SK-N-SH treated with all-trans-retinoic acid at 6 μM for 48 hours (cell line): ENCODE results near the gene SNX30.

Experiments
- ATAC-seq: fragments of 200-7000 bp; cut with Tn5 transposase; 3 replicates; pipeline ENCODE4 v1.9.1; 2020; ENCODE audit warnings: mild to moderate bottlenecking, moderate library complexity
- BACH2 ChIP-seq: fragments of 250-450 bp; sonication (Bioruptor Pico); IDR thresholded peaks from 2 replicates; pipeline ENCODE4 v1.9.0; 2021; ENCODE audit warnings: mild to moderate bottlenecking, borderline replicate concordance
- CSDC2 ChIP-seq: fragments of 250-450 bp; sonication (Bioruptor Pico); IDR thresholded peaks from 2 replicates; pipeline ENCODE4 v1.5.0; 2020; ENCODE audit warnings: mild to moderate bottlenecking, moderate library complexity
- ESRRG ChIP-seq: fragments of 250-450 bp; sonication (Bioruptor Pico); IDR thresholded peaks from 2 replicates; pipeline ENCODE4 v1.6.1; 2021; ENCODE audit warnings: mild to moderate bottlenecking
- ISL1 ChIP-seq: fragments of 250-450 bp; sonication (Bioruptor Pico); IDR thresholded peaks from 2 replicates; pipeline ENCODE4 v2.1.2; 2022; ENCODE audit warnings: mild to moderate bottlenecking, moderate library complexity
- OSR1 ChIP-seq: fragments of 250-450 bp; sonication (Bioruptor Pico); IDR thresholded peaks from 2 replicates; pipeline ENCODE4 v1.8.0; 2022; ENCODE audit warnings: moderate library complexity, mild to moderate bottlenecking, inconsistent platforms
- PPARA ChIP-seq: fragments of 250-450 bp; sonication (Bioruptor Pico); IDR thresholded peaks from 2 replicates; pipeline ENCODE4 v1.5.0; 2020; ENCODE audit warnings: mild to moderate bottlenecking, borderline replicate concordance
- SNAI2 ChIP-seq: fragments of 250-450 bp; sonication (Bioruptor Pico); IDR thresholded peaks from 2 replicates; pipeline ENCODE4 v1.5.0; 2020; ENCODE audit warnings: mild to moderate bottlenecking, moderate library complexity
- TCF4 ChIP-seq: fragments of 250-450 bp; sonication (Bioruptor Pico); IDR thresholded peaks from 2 replicates; pipeline ENCODE4 v1.8.0; 2021; ENCODE audit warnings: mild to moderate bottlenecking, moderate library complexity, borderline replicate concordance
- TOX ChIP-seq: fragments of 250-450 bp; sonication (Bioruptor Pico); IDR thresholded peaks from 2 replicates; pipeline ENCODE4 v1.8.0; 2021; ENCODE audit warnings: mild to moderate bottlenecking, moderate library complexity, borderline replicate concordance
- ZFP3 ChIP-seq: fragments of 250-450 bp; sonication (Bioruptor Pico); IDR thresholded peaks from 2 replicates; pipeline ENCODE4 v1.5.0; 2020; ENCODE audit warnings: mild to moderate bottlenecking, moderate library complexity
- ZFP30 ChIP-seq: fragments of 450-650 bp; formaldehyde crosslinking; IDR thresholded peaks from 2 replicates; pipeline ENCODE4 v1.5.0; 2022; ENCODE audit warnings: mild to moderate bottlenecking, moderate library complexity
- ZNF565 ChIP-seq: fragments of 450-650 bp; formaldehyde crosslinking; conservative IDR thresholded peaks from 2 replicates; pipeline ENCODE4 v1.5.0; 2020; ENCODE audit warnings: low read depth, mild to moderate bottlenecking, moderate library complexity
- ZNF70 ChIP-seq: fragments of 450-650 bp; formaldehyde crosslinking; IDR thresholded peaks from 2 replicates; pipeline ENCODE4 v1.5.0; 2020; ENCODE audit warnings: mild to moderate bottlenecking, moderate library complexity
- TF ChIP-seq, protein P1 (sequence below): fragments of 250-450 bp; sonication (Bioruptor Pico); IDR thresholded peaks from 2 replicates; pipeline ENCODE4 v1.5.0; 2020; ENCODE audit warnings: mild to moderate bottlenecking, moderate library complexity
- TF ChIP-seq, protein P2 (sequence below): fragments of 250-450 bp; sonication (Bioruptor Pico); IDR thresholded peaks from 2 replicates; pipeline ENCODE4 v1.5.1; 2020; ENCODE audit warnings: low read depth, mild to moderate bottlenecking, moderate library complexity
- TF ChIP-seq, protein P3 (sequence below): fragments of 250-450 bp; sonication (Bioruptor Pico); IDR thresholded peaks from 2 replicates; pipeline ENCODE4 v1.5.1; 2021; ENCODE audit warnings: mild to moderate bottlenecking, moderate library complexity

The SNX30 gene, protein sequence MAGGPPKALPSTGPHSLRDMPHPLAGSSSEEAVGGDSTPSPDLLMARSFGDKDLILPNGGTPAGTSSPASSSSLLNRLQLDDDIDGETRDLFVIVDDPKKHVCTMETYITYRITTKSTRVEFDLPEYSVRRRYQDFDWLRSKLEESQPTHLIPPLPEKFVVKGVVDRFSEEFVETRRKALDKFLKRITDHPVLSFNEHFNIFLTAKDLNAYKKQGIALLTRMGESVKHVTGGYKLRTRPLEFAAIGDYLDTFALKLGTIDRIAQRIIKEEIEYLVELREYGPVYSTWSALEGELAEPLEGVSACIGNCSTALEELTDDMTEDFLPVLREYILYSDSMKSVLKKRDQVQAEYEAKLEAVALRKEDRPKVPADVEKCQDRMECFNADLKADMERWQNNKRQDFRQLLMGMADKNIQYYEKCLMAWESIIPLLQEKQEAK

DNA sequence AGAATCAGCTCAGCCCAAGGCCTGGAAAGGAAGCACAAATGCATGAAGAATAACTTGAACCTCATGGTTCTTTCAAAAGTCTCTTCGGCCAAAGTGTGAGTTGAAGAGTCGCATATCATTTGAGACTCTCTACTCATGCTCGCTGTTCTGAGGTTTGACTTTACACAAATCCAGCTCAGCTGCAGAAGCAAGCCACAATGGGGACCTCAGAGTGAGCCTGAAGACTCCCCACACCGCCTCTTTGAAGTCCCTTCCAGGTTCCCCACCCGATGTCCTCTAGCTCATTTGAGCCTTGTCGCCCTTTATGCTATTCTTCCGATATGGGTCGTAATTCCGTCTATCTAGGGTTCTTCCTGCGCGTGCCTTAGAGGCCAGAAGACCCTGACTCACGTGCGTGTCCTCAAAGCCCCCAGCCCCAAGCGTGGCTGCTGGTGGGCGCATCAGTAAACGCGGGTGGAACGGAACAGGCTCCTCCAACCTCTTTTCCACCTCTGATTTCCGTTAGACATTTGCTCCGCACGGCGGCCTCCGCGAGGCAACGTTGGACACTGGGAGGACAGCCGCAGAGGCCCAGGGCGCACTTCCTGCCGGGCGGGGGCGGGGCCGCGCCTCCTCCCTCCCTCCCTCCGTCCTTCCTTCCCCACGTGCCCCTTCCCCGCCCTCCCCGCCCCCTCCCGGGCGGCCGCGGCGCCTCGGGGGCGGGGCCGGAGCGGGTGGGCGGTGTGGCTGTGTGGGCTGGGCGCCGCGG is at the start of gene SNX30:
Gene SNX30 (plus strand): TSS at position 745 of the 748 bp plus-strand sequence. CDS start 242 bp downstream, outside the sequence.
- TF ChIP-seq, protein P1, sequence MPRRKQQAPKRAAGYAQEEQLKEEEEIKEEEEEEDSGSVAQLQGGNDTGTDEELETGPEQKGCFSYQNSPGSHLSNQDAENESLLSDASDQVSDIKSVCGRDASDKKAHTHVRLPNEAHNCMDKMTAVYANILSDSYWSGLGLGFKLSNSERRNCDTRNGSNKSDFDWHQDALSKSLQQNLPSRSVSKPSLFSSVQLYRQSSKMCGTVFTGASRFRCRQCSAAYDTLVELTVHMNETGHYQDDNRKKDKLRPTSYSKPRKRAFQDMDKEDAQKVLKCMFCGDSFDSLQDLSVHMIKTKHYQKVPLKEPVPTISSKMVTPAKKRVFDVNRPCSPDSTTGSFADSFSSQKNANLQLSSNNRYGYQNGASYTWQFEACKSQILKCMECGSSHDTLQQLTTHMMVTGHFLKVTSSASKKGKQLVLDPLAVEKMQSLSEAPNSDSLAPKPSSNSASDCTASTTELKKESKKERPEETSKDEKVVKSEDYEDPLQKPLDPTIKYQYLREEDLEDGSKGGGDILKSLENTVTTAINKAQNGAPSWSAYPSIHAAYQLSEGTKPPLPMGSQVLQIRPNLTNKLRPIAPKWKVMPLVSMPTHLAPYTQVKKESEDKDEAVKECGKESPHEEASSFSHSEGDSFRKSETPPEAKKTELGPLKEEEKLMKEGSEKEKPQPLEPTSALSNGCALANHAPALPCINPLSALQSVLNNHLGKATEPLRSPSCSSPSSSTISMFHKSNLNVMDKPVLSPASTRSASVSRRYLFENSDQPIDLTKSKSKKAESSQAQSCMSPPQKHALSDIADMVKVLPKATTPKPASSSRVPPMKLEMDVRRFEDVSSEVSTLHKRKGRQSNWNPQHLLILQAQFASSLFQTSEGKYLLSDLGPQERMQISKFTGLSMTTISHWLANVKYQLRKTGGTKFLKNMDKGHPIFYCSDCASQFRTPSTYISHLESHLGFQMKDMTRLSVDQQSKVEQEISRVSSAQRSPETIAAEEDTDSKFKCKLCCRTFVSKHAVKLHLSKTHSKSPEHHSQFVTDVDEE: no peak
- TF ChIP-seq ESRRG (CRISPR knock-in tag) (no peak), ZNF70 (no peak), BACH2 (CRISPR knock-in tag) (no peak), CSDC2 (CRISPR knock-in tag) (no peak), ZFP3 (CRISPR knock-in tag) (0 out of 2 replicates have a peak, but pooled peaks have one; percentile 36), SNAI2 (CRISPR knock-in tag) (no peak)
- TF ChIP-seq, protein P2, sequence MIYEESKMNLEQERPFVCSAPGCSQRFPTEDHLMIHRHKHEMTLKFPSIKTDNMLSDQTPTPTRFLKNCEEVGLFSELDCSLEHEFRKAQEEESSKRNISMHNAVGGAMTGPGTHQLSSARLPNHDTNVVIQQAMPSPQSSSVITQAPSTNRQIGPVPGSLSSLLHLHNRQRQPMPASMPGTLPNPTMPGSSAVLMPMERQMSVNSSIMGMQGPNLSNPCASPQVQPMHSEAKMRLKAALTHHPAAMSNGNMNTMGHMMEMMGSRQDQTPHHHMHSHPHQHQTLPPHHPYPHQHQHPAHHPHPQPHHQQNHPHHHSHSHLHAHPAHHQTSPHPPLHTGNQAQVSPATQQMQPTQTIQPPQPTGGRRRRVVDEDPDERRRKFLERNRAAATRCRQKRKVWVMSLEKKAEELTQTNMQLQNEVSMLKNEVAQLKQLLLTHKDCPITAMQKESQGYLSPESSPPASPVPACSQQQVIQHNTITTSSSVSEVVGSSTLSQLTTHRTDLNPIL (CRISPR knock-in tag): no peak
- ATAC-seq: peak; percentile 87

DNA sequence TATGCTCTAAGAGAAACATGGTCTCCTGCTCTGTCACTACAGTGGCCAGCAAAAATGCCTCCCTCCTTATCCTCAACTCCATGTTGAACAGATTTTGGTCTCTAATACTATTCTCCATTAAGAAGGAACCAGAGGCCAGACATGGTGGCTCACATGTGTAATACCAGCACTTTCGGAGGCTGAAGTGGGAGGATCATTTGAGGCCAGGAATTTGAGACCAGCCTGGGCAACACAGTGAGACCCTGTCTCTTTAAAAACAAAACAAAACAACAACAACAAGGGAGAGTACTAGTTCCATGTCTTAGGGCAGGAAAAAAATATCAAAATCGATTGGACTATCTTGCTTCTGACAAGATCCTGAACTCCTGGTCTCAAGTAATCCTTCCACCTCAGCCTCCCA is 47.3 kb upstream of the SNX30 start:
- ATAC-seq: no peak
- TF ChIP-seq ESRRG (CRISPR knock-in tag) (no peak), ZNF565 (CRISPR knock-in tag) (no peak), OSR1 (CRISPR knock-in tag) (no peak), ISL1 (CRISPR knock-in tag) (no peak), PPARA (CRISPR knock-in tag) (no peak), TCF4 (CRISPR knock-in tag) (no peak), TOX (CRISPR knock-in tag) (no peak)
- TF ChIP-seq, protein P2 (CRISPR knock-in tag): no peak
- TF ChIP-seq, protein P1: no peak

DNA sequence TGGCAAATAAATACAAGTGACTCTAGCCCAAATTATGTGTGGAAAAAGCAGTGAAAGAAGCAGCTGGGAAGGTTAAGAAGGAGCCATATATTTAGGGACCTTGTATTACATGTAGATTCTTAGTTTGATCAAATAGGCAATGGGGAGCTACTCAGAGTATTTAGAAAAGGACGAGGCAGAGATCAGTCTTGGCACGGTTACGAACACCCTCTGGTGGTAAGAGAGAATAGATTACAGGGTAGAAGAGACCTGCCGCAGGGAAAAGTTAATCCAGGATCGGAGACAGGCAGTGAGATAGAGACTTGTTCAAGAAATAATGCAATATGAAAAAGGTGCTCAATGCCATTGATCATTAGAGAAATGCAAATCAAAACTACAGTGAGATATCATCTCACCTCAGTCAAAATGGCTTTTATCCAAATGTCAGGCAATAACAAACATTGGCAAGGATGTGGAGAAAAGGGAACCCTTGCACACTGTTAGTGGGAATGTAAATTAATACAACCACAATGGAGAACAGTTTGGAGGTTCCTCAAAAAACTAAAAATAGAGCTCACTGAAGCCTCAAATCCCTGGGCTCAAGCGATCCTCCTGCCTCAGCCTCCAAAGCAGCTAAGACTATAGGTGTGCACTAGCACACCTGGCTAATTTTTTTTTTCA is 44.7 kb upstream of the SNX30 start:
- peak; percentile 73 for ATAC-seq
- no peak for TF ChIP-seq ZNF565 (CRISPR knock-in tag)
- TF ChIP-seq ZFP30: no peak
- no peak for TF ChIP-seq TOX (CRISPR knock-in tag)
- TF ChIP-seq CSDC2 (CRISPR knock-in tag): no peak
- TF ChIP-seq, protein P2 (CRISPR knock-in tag): no peak
- TF ChIP-seq, protein P3, sequence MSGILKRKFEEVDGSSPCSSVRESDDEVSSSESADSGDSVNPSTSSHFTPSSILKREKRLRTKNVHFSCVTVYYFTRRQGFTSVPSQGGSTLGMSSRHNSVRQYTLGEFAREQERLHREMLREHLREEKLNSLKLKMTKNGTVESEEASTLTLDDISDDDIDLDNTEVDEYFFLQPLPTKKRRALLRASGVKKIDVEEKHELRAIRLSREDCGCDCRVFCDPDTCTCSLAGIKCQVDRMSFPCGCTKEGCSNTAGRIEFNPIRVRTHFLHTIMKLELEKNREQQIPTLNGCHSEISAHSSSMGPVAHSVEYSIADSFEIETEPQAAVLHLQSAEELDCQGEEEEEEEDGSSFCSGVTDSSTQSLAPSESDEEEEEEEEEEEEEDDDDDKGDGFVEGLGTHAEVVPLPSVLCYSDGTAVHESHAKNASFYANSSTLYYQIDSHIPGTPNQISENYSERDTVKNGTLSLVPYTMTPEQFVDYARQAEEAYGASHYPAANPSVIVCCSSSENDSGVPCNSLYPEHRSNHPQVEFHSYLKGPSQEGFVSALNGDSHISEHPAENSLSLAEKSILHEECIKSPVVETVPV (CRISPR knock-in tag): no peak
- no peak for TF ChIP-seq SNAI2 (CRISPR knock-in tag)
- no peak for TF ChIP-seq ISL1 (CRISPR knock-in tag)
